Measurements from ENCODE around the gene LGR6. TPM values are rescaled to one million over a fixed set of nuclear protein-coding genes. Genes with fewer than 3 reads are reported as not detected.

Gene LGR6
- total RNA-seq, 1 experiment from 2014 or later: 1.0 TPM

GRCh38 chr1:202157945-202158344, 35.7 kb upstream of the LGR6 start:
- no peak overlapping the region for H3K14ac ChIP-seq (ENCODE audit: insufficient read depth, low read length)
- H3K79me2 ChIP-seq (ENCODE audit: insufficient read depth, low read length): no peaks in the 10 kb centered on the region
- no peak overlapping the region for H4K5ac ChIP-seq (ENCODE audit: insufficient read length, low read depth, low read length)
- H3K18ac ChIP-seq (ENCODE audit: insufficient read length, low read depth, low read length): no peak overlapping the region
- no peaks in the 10 kb centered on the region for H4K20me1 ChIP-seq (ENCODE audit: control insufficient read depth, insufficient read depth, insufficient read length)
- H3T11ph ChIP-seq (ENCODE audit: low read length): no peak overlapping the region
- H3K4me2 ChIP-seq (ENCODE audit: insufficient read depth, insufficient read length, low read length): no peak overlapping the region
- no peak overlapping the region for H3K56ac ChIP-seq (ENCODE audit: insufficient read length, low read depth, low read length)
- no peaks in the 10 kb centered on the region for H3K79me1 ChIP-seq (ENCODE audit: insufficient read depth, low read depth, low read length, poor library complexity, severe bottlenecking)
- DNase-seq: no peak
- H2AFZ ChIP-seq (ENCODE audit: low read length): no peak overlapping the region
- Mint-ChIP-seq H3K9me3 (no peaks in the 10 kb centered on the region), H3K4me3 (no peak overlapping the region; a peak in 1 of 5 replicates), H3K27me3 (ENCODE audit: low read depth) (peaks cover 4% of the 10 kb centered on the region), H3K27ac (no peak overlapping the region), H3K36me3 (ENCODE audit: insufficient read depth in 1 of 3, low read depth in 3 of 3) (no peaks in the 10 kb centered on the region; a peak in 1 of 7 replicates), H3K4me1 (peaks cover 35 to 58% of the 10 kb centered on the region in 2 experiments)
- H2BK120ac ChIP-seq (ENCODE audit: low read depth, low read length, poor library complexity, severe bottlenecking): no peak overlapping the region
- no peak overlapping the region for H2BK20ac ChIP-seq (ENCODE audit: low read depth, low read length, poor library complexity, severe bottlenecking)
- H4K8ac ChIP-seq (replicated peaks; ENCODE audit: insufficient read length, low read depth, low read length): no peak overlapping the region
- no peaks in the 10 kb centered on the region; the same call in 1 of the 2 replicates for H3K27me3 ChIP-seq (ENCODE audit: insufficient read depth, low read length)
- H3K4me1 ChIP-seq (ENCODE audit: insufficient read depth, low read length): peaks cover 8% of the 10 kb centered on the region; the same call in 1 of the 2 replicates
- WGBS (ENCODE audit: extremely low coverage, insufficient read length, low lambda C conversion rate): no CpG with 5 or more reads among the region's 10 CpGs
- H3K23ac ChIP-seq (ENCODE audit: insufficient read length, low read depth, low read length): no peak overlapping the region
- H2AK5ac ChIP-seq (ENCODE audit: insufficient read length, low read length): no peak overlapping the region
- no peak overlapping the region for H4K91ac ChIP-seq (ENCODE audit: insufficient read length, low read depth, low read length)
- TF ChIP-seq, protein P1, sequence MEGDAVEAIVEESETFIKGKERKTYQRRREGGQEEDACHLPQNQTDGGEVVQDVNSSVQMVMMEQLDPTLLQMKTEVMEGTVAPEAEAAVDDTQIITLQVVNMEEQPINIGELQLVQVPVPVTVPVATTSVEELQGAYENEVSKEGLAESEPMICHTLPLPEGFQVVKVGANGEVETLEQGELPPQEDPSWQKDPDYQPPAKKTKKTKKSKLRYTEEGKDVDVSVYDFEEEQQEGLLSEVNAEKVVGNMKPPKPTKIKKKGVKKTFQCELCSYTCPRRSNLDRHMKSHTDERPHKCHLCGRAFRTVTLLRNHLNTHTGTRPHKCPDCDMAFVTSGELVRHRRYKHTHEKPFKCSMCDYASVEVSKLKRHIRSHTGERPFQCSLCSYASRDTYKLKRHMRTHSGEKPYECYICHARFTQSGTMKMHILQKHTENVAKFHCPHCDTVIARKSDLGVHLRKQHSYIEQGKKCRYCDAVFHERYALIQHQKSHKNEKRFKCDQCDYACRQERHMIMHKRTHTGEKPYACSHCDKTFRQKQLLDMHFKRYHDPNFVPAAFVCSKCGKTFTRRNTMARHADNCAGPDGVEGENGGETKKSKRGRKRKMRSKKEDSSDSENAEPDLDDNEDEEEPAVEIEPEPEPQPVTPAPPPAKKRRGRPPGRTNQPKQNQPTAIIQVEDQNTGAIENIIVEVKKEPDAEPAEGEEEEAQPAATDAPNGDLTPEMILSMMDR (conservative IDR thresholded peaks at IDR 0.05): no peak
- no peak overlapping the region for H2BK5ac ChIP-seq (ENCODE audit: insufficient read length, low read length)
- no peak overlapping the region for H3K4ac ChIP-seq (ENCODE audit: low read depth, low read length)
- no peaks in the 10 kb centered on the region for H3K9me3 ChIP-seq (ENCODE audit: control insufficient read depth, low read depth, low read length)
- no peak overlapping the region for H2BK12ac ChIP-seq (ENCODE audit: insufficient read length, low read depth, low read length)
- no peak overlapping the region for H2BK15ac ChIP-seq (ENCODE audit: low read depth, low read length)
- H3K27ac ChIP-seq (ENCODE audit: insufficient read length, low read depth, low read length): no peak overlapping the region
- no peaks in the 10 kb centered on the region for H3K23me2 ChIP-seq (ENCODE audit: insufficient read length, low read depth, low read length, poor library complexity, severe bottlenecking)
- no peak overlapping the region for H3K9ac ChIP-seq (ENCODE audit: extremely low read depth, insufficient read length, low read length)

Measured in H9 (cell line).